Activated gamma-delta T cell treated with anti-CD3 and anti-CD28 coated beads, Interleukin-2, amount 50 U/mL, for 16 hours (primary cell): ENCODE results near the gene EMD.
"Not testable (repeated sequence)": the region's sequence is repeated elsewhere in the genome, so short reads cannot be mapped to it uniquely, and the experiment has no call there.

ENCODE experiments used
- DNase-seq: peaks from one replicate; pipeline ENCODE4 v3.0.0-alpha.2; 2020; ENCODE audit warnings: low read depth

The EMD gene

DNA sequence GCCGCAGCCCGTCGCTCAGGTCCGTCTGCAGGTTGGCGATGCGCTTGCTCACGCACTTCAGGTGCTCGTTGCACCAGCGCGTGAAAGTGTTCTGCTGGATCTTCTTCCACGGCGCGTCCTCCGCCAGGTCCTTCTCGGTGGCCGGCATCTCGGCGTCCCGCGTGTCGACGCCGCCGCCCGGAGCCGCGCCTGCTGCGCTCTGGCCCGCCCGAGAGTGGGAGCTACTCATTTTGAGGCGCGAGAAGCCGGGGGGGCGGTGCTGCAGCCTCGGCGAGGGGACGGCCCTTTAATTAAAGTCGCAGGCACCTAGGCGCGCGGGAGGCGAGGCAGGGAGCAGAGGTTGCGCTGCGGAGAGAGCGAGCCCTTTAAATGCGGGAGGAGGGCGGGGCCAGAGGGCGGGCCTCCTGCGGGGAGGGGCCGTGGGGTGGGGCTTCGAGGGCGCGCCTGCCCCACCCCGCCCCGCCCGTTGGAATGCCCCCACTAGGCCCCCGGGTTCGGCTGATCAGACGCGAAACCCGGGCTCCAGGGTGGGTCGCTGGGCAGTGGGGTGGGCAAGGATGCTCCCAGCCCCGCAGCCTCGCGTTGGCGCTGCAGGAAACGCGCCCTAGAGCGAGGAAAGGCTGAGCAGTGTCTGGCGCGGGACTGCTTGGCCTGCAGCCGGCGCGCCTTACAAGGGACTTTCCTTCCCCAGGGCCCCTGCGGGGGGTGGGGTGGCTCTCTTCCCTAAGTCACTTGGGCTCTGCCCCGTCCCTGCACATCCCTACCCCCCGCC is 7.9 kb upstream of the EMD start:
- DNase-seq: peak; percentile 87

DNA sequence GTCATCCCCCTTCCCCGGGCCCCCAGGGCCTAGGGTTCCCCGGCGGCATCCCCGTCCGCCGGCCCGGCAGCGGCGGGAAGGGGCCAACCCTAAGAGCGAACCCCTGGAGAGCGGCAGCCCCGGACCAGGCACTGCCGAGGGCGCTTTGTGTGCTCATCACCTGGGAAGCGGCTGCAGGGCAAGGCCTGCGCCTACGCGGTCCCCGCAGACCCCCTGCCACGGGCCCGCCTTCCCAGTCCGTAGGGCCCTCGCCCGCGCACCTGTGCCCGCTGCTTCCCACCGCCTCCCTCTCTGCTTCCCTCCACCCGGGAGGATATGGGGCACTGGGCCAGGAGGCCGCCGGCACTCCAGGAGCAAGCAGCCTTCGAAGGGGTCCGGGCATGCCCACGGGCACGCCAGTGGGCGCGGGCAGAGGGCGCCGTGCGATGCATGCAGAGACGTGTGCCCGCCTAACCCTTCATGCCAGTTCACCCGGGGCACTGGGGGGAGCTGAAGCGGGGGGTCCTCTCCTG is 7.2 kb upstream of the EMD start:
- no peak for DNase-seq

DNA sequence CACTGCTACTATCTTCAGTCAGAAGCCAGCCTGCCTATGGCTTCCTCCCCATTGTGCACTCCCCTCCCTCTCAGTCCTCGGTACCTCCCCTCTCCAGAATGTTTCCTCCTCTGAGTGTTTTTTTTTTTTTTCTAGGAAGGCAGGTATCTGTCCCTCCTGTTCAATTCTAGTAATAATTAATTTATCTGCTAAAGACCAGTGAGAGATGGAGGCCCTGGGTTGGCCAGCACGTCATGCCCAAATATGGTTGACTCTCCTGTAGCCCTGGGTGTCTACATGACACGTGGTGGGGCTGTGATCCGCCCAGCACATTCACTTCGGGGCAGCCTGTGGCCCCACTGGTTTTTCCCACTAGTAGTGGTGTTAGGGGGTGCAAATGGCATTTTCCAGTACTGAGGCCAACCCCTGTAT is 6.5 kb upstream of the EMD start:
- DNase-seq: no peak

DNA sequence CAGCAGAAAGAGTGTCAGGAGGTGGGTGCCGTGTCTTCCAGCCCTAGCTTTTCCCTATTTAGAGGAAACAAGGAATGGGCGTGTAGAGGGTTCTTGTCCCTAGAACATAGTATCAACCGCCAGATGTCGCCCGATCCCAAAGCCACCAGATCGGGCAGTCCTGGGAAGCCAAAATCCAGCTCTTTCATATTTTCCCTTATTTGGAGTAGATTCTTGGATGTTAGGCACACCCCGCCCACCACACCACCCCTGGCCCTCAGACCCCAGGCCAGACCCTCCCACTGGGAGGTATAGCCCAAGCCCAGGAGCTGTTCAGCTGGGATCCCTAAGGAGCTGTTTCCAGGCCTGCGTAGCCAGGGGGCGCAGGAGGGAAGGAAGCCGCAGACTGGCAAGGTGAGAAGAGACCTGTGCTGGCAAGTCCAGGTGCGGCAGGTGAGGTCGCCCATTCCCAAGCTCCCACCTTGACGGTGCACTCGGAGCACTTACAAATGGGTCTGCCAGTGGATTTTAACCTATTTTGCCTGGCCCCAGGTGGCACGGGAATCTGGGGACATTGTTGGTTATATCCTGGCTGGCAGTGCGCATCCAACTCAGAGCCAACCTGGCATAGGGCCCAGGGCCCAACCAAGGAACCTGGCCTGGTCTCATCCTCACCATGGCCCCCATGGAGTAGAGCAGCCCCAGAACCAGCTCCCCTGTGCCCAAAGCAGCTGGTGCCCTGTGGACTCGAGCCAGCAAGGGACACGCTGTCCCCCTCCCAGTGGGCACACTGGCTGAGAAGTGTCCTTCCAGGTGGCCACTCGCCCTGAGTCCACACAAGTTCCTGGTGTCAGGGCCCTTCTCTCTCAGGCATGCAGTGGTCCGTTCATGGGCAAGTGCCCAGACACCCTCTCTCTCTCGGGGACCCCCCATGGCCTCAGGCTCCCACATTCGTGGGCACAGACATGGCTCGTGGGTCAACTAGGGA is 5.5 kb upstream of the EMD start:
- DNase-seq: no peak

DNA sequence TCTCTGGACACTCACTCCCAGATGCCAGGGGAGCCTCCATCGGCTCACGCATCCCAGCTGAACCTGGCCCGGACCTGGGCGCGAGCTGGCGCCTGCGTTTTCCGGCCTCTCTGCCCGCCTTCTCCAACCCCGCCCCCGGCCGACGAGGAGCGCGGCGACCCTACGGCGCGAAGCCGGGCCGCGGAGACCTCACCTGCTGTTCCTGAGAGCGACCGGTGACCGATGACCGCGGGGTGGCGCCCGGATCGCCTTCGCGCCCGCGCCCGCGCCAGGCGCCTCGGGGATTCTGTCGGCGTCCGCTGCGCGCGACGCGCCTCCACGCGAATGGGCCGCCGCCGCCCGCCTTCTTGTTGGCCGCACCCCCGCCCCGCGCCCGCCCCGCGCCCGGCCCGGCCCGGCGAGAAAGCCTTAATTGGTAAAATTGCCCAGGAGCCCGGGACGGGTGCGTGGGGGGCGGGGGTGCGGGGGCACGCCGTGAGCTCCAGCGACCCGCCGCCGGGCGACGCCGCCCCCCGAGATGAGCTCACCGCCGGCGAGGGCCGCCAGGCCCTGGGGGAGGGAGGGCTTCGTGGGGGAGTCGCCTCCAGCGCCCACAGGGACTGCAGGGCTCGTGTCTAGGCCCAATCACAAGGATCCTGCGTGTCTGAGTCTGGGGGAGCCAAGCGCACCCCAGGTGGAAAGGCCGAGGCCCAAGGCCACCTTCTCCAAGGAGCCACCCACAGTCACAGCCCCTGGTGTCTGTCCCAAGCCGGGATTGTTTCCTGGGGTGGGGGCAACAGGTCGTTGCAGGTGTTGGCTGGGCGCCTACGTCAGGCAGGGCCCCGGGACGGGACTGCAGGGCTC is 4.6 kb upstream of the EMD start, which contains the start of gene FLNA:
Gene FLNA (minus strand): TSS at position 322 of the 843 bp plus-strand sequence. CDS start 3,389 bp downstream, outside the sequence.
- DNase-seq: no peak

DNA sequence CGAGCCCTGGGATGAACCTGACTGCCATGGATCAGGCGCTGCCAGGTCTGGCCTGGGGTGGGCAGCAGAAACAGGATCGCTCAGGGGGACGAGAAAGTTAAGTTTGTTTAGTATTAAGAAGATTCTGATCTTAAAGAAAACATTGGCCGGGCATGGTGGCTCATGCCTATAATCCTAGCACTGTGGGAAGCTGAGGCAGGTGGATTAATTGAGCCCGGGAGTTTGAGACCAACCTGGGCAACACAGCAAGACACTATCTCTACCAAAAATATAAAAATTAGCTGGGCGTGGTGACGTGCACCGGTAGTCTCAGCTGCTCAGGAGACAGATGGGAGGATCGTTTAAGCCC is 4.0 kb upstream of the EMD start:
- DNase-seq: no peak

DNA sequence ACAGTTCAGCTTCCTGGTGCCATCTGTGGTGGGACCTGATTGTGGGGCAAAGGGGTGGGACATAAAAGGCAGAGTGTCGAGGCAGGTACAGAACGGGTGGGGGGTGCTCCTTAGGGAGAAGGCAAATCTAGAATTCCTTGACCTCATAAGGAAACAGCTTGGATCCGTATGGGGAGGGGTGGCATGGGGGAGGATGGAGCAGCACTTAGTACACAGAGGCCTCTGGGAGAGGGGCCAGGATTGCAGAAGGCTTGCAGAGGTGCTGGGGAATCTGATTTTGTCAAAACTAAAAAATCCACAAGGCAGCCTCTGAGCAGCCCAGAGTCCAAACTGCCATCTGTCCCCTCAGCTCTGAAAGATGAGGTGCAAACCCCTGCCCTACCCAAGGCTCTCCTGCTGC is 2.3 kb upstream of the EMD start:
- DNase-seq: no peak

DNA sequence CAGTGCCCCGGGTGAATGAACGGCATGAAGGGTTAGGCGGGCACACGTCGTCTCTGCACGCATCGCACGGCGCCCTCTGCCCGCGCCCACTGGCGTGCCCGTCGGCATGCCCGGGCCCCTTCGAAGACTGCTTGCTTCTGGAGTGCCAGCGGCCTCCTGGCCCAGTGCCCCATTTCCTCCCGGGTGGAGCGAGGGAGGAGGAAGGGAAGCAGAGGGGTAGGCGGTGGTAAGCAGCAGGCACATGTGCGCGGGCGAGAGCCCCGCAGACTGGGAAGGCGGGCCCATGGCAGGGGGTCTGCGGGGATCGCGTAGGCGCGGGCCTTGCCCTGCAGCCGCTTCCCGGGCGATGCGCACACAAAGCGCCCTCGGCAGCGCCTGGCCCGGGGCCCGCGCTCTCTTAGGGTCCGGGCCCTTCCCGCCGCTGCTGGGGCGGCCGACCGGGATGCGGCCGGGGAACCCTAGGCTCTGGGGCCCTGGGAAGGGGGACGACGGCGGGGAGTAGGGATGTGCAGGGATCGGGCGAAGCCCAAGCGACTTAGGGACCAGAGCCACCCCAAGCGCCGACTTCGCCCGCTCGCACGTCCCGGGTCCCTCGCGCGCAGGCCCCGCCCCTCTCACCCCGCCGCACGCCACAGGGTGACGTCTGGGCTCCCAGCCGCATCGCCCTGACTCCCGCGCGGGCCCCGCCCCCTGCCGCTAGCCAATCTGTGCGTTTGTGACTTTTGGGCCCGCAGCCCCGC is 866 bp upstream of the EMD start:
- no peak for DNase-seq

DNA sequence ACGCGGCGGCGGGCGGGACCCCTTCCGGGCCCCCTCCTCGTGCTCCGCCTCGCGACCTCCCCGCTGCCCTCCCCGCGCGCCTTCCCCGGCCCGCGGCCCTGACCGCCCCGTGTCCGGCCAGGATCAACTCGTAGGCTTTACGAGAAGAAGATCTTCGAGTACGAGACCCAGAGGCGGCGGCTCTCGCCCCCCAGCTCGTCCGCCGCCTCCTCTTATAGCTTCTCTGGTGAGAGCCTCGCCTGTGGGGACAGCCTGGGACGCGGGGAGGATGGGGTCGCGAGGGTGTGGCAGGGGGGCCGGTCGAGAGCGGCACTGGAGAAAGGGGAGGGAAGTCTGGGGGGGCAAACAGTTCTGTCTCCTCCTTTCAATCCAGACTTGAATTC is 465 bp downstream of the EMD start:
- no peak for DNase-seq

DNA sequence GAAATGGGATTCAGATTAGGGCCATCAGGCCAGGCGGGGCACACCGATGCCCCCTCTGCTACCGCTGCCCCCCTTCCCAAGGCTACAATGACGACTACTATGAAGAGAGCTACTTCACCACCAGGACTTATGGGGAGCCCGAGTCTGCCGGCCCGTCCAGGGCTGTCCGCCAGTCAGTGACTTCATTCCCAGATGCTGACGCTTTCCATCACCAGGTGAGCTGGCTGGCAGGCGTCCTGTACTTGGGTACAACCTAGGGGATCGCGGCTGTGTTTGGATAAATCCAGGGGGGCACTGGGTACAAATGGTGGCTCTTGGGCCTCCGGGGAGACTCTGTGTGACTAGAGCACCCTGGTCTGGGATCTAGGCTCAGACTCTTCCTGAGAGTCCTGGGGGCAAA is 1.1 kb downstream of the EMD start:
- DNase-seq: no peak

DNA sequence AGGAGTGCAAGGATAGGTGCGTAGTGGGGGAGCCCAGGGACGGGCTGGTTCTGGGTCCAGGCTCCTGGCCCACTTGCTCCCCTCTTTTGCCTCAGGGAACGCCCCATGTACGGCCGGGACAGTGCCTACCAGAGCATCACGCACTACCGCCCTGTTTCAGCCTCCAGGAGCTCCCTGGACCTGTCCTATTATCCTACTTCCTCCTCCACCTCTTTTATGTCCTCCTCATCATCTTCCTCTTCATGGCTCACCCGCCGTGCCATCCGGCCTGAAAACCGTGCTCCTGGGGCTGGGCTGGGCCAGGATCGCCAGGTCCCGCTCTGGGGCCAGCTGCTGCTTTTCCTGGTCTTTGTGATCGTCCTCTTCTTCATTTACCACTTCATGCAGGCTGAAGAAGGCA is 1.7 kb downstream of the EMD start:
- DNase-seq: no peak

DNA sequence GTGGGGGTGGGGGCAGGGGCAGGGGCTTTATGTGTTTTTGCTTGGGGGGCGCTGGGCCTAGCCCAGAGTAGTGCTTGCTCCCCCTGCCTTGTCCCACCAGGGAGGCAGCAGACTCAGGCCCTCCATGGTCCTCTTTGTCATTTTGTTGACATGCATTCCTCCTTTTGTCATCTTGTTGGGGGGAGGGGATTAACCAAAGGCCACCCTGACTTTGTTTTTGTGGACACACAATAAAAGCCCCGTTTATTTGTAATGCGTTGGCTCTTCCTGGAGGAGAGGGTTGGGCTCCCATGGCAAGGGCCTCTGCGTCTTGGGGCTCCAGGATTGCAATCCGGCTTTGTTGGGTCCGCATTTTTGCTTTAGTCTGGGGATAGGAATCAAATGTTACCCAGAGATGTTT is 2.2 kb downstream of the EMD start:
- no peak for DNase-seq

DNA sequence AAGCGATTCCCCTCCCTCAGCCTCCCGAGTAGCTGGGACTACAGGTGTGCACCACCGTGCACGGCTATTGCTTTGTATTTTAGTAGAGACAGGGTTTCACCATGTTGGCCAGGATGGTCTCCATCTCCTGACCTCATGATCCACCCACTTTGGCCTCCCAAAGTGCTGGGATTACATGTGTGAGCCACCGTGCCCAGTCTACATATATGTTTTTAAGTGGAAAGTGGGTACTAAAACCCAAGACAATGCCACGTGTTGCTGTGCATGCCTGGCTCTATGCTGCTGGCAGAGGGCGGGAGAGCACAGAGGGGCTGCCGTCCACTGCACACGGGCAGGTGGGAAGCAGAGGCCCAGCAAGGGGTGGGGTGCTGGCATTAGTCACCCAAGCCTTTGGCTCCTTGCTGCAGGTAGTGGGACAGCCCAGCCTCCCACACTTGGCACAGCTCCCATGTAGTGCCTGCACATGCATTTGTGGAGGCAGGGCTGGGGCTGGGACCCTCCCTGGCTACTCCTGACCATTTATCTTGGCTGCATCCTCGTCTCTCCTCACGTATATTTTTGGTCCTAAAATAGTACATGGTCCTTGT is 3.5 kb downstream of the EMD start:
- no peak for DNase-seq

DNA sequence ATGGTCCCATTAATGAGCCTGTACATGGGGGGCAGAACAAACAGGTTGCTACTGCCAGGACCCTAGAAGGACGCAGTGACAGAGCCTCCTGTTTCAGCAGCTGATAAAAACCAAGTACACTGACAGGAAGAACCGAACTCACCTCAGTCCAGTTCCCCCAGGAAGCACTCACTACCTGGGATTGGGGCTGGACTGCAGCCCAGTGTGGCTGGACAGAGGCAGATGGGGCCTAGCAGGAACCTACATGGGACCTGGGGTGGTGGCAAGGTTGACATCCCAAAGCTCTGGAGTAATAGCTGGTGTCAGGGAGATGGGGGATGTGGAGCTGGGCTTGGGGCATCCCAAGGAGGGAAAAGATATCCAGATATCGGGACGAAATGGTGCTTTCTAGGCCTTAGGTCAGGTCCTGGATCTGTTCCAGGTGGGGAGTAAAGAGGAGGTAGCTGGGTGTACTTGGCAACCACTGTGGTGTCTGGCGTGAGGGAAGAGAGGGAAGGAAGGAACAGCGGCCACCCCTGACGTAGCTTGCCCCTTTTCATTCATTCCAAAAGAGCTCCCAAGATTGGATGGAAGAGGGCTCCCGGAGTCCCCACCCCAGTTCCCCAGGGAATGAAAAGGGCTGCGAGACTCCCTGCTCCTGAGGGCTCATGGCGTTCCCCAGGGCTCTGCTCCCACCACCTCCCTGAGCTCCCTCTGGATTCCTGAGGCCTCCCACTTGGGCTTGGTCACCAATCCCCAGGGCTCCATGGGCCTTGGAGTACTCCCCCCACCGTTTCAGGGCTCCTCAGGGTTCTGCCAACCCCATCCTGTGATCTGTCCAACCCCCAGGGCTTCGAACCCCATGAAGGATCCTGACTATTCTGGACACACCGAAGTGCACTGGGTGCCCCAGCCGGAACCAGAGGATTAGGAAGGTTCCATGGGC is 4.5 kb downstream of the EMD start:
- DNase-seq: no peak

DNA sequence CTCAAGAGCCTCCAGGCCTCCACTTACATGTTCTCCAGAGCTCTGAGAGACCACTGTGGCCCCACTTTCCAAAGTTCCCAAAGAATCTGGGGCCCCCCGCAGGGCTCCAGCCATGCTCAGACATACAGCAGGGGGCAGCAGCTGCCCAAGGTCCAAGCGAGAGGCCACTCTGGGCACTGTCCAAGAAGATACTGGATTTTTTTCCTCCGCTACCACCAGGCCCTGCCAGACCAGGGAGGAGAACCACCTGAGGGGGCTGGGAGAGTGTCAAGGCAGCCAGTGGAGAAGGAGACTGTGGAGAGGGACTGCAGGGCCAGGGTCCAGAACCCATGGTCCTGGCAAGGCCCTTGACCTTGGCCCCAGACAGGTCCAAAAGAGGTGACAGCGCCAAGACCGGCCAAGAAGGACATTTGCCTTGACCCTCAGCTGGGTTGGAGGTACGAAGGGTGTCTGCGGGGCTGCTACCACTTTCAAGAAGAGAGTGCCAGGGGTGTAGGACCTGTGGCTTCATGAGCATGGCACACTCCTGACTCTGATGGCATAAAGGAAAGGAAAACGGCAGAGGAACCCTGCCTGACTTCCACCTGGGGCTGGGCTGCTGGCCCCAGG is 5.3 kb downstream of the EMD start:
- DNase-seq: no peak

DNA sequence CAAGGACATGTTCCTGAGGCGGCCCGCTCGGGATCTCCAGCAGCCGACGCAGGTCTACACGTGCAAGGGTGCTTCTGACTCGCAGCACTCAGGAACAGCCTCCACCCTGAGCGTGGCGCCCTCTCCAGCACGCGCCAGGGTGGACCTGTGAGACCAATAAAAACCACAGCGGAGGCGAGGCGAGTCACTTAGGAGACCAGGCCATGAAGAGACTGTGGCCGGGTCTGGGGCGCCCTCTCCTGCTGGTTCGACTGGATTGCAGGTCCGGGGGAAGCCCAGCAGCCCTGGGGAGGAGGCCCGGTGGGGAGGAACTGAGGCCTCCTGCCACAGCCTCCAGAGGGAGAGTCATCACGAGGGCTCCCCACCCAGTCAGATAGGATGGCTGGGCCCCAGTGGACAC is 9.0 kb downstream of the EMD start:
- not testable (repeated sequence) for DNase-seq

DNA sequence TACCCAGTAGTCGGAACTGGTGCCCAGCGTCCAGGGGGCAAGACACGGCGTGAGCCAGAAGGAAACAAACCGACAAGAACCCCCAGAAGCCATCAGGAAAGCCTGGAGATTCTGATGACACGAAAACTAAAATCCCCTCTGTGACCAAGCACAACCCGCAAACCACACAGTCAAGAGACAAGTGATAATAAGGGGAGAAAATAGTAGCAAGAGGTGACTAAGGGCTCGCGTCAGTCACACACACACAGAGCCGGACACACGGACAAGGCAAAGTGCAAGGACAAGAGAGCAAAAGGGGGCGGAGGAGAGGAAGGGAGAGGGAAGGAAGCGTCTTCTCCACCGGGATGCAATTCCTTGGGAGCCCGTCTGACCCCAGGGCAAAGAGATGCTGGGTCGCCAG is 9.6 kb downstream of the EMD start:
- not testable (repeated sequence) for DNase-seq

DNA sequence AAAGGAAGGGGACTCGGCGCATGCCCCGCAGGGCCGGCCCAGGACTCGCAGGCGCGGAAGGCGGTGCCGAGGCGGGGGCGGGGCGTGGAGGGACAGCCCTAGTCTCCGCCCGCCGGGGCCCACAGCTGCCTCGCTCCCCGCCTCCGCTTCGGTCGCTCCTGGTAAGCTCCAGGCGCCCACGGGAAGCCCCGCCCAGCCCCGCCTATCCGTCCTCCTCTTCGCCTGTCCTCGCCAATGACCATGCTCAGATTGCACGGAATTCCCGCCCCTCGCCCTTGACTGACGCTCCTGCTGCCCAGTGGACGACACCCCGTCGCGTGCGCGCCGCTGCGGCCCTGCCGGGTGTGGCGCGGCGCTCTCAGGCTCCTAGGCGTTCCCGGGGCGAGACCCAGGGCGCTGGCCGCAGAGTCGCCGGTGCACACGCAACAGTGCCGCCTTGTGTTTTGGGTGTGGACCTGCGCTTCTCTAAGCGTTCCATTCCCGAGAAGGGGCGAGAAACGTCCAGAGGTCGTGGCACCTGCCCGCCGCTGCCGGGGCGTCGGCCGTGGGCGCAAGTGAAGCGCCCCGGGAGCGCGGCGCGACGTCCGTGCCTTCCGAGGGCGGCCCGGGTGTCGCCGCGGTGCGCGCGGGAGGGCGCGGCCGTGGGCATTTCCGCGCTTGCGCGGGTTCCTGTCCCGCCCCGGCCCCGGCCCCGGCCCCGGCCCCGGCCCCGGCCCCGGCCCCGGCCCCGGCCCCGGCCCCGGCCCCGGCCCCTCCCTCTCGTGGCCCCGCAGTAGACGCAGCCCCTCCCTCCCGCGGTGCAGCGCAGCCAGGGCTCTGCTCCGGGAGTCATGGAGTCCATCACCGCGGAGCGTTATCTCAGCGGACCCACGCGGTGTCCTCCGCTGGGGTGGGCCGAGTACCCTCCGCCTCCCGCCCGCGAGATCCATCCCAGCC is 11.0 kb downstream of the EMD start:
- not testable (repeated sequence) for DNase-seq
